Neural progenitor cell (in vitro differentiated cells): ENCODE data around the gene C2orf49. TPM values are rescaled to one million over a fixed set of nuclear protein-coding genes. Genes with fewer than 3 reads are reported as not detected.

Source experiments
- DNase-seq: peaks from one replicate; pipeline ENCODE4 v3.0.0-alpha.2; 2016; ENCODE audit warnings: low spot score
- H2AFZ ChIP-seq: fragments of 200-600 bp; sonication (generic); replicated peaks from 2 replicates; pipeline ENCODE4 v1.6.1; 2016; ENCODE audit warnings: antibody characterized with exemption
- H3F3A ChIP-seq: fragments of 200-600 bp; sonication (generic); 2 replicates; pipeline ENCODE4 v1.6.1; 2016; ENCODE audit warnings: antibody characterized with exemption, low read depth
- H3K27ac ChIP-seq: fragments of 200-600 bp; sonication (generic); 2 replicates; pipeline ENCODE4 v1.5.1; 2016; ENCODE audit warnings: mild to moderate bottlenecking
- H3K27me3 ChIP-seq: fragments of 200-600 bp; sonication (generic); 2 replicates; pipeline ENCODE4 v1.6.1; 2016; ENCODE audit warnings: mild to moderate bottlenecking, moderate library complexity
- H3K36me3 ChIP-seq: fragments of 200-600 bp; sonication (generic); 2 replicates; pipeline ENCODE4 v1.5.1; 2016
- H3K4me1 ChIP-seq: fragments of 200-600 bp; sonication (generic); 2 replicates; pipeline ENCODE4 v1.6.1; 2016; ENCODE audit warnings: mixed run types
- H3K4me2 ChIP-seq: fragments of 200-600 bp; sonication (generic); 2 replicates; pipeline ENCODE4 v1.6.1; 2016
- H3K4me3 ChIP-seq: fragments of 200-600 bp; sonication (generic); 2 replicates; pipeline ENCODE4 v1.5.1; 2016
- H3K79me2 ChIP-seq: fragments of 200-600 bp; sonication (generic); 2 replicates; pipeline ENCODE4 v1.6.1; 2016; ENCODE audit warnings: low read depth
- H3K9ac ChIP-seq: fragments of 200-600 bp; sonication (generic); 2 replicates; pipeline ENCODE4 v1.6.1; 2016
- H3K9me3 ChIP-seq: fragments of 200-600 bp; sonication (generic); 2 replicates; pipeline ENCODE4 v1.5.1; 2016; ENCODE audit warnings: low read depth
- H4K20me1 ChIP-seq: fragments of 200-600 bp; sonication (generic); 2 replicates; pipeline ENCODE4 v1.6.1; 2016; ENCODE audit warnings: low read depth
- H3K27ac Mint-ChIP-seq: 3 replicates; pipeline ENCODE4 v1.8.0; 2021; ENCODE audit warnings: mixed read lengths
- H3K27me3 Mint-ChIP-seq: 2 replicates; pipeline ENCODE4 v1.8.0; 2022; ENCODE audit warnings: low read depth, mild to moderate bottlenecking, inconsistent platforms, moderate library complexity, mixed read lengths; ENCODE audit not compliant: insufficient read depth
- H3K36me3 Mint-ChIP-seq: 3 replicates; pipeline ENCODE4 v1.8.0; 2021; ENCODE audit warnings: mixed read lengths
- H3K4me1 Mint-ChIP-seq: 3 replicates; pipeline ENCODE4 v1.8.0; 2021; ENCODE audit warnings: mixed read lengths
- H3K4me3 Mint-ChIP-seq: 3 replicates; pipeline ENCODE4 v1.8.0; 2021; ENCODE audit warnings: mild to moderate bottlenecking, moderate library complexity, mixed read lengths
- H3K9me3 Mint-ChIP-seq: 3 replicates; pipeline ENCODE4 v1.8.0; 2020; ENCODE audit warnings: mixed read lengths
- EZH2 ChIP-seq: fragments of 200-600 bp; sonication (generic); IDR thresholded peaks from 2 replicates; pipeline ENCODE4 v1.6.1; 2017; ENCODE audit warnings: antibody characterized with exemption, mild to moderate bottlenecking, moderate library complexity
- EZH2phosphoT487 ChIP-seq: fragments of 200-600 bp; sonication (generic); IDR thresholded peaks from 2 replicates; pipeline ENCODE4 v1.6.1; 2017; ENCODE audit warnings: antibody characterized with exemption
- total RNA-seq: library from RNA; depleted of rRNA; stranded (reverse); fragments of >200 nt; gene quantifications from 2 replicates; pipeline ENCODE4 v1.2.3, GENCODE V29; 2015; ENCODE audit warnings: low replicate concordance
- TF ChIP-seq, protein P1 (sequence below): fragments of 200-600 bp; sonication (generic); IDR thresholded peaks from 2 replicates; pipeline ENCODE4 v1.5.1; 2017; ENCODE audit warnings: antibody characterized with exemption, mild to moderate bottlenecking

Gene C2orf49
- total RNA-seq, 1 donor from 2014 or later: 42.9 TPM

DNA sequence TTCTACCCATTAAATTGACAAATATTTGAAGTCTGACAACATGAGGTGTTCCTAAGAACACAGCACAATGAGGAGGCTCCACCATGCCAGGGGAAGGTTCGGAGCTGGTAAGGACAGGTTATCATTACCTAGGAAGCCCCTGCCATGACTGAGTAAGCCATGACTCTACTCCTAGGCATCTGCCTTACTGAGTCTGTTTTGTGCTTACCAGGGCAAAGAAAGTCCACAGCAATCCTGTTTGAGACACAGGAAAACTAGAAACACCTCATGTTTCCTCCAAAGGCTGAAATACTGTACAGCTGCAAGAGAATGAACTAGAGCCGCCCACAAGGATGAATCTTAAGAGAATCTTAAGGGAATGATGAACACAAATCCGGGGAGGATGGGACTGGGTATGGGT lies 19.4 kb upstream of the C2orf49 start:
- Histone ChIP-seq H3K27ac (no peak overlapping the region), H3K79me2 (peaks cover 54% of the 10 kb centered on the region), H3K9ac (no peak overlapping the region), H3K4me2 (no peak overlapping the region), H3K27me3 (no peaks in the 10 kb centered on the region), H3K9me3 (no peaks in the 10 kb centered on the region), H3K36me3 (no peaks in the 10 kb centered on the region), H4K20me1 (peaks cover 4% of the 10 kb centered on the region), H3K4me1 (no peaks in the 10 kb centered on the region), H3K4me3 (no peak overlapping the region), H2AFZ (no peak overlapping the region), H3F3A (no peaks in the 10 kb centered on the region)
- no peak for DNase-seq
- no peak for TF ChIP-seq EZH2phosphoT487
- TF ChIP-seq, protein P1, sequence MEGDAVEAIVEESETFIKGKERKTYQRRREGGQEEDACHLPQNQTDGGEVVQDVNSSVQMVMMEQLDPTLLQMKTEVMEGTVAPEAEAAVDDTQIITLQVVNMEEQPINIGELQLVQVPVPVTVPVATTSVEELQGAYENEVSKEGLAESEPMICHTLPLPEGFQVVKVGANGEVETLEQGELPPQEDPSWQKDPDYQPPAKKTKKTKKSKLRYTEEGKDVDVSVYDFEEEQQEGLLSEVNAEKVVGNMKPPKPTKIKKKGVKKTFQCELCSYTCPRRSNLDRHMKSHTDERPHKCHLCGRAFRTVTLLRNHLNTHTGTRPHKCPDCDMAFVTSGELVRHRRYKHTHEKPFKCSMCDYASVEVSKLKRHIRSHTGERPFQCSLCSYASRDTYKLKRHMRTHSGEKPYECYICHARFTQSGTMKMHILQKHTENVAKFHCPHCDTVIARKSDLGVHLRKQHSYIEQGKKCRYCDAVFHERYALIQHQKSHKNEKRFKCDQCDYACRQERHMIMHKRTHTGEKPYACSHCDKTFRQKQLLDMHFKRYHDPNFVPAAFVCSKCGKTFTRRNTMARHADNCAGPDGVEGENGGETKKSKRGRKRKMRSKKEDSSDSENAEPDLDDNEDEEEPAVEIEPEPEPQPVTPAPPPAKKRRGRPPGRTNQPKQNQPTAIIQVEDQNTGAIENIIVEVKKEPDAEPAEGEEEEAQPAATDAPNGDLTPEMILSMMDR: no peak
- no peak for TF ChIP-seq EZH2
- no peak overlapping the region for H3K27ac Mint-ChIP-seq
- no peaks in the 10 kb centered on the region for H3K4me1 Mint-ChIP-seq
- H3K9me3 Mint-ChIP-seq: no peaks in the 10 kb centered on the region
- no peak overlapping the region for H3K4me3 Mint-ChIP-seq
- H3K36me3 Mint-ChIP-seq: peaks cover 4% of the 10 kb centered on the region
- H3K27me3 Mint-ChIP-seq: no peaks in the 10 kb centered on the region

DNA sequence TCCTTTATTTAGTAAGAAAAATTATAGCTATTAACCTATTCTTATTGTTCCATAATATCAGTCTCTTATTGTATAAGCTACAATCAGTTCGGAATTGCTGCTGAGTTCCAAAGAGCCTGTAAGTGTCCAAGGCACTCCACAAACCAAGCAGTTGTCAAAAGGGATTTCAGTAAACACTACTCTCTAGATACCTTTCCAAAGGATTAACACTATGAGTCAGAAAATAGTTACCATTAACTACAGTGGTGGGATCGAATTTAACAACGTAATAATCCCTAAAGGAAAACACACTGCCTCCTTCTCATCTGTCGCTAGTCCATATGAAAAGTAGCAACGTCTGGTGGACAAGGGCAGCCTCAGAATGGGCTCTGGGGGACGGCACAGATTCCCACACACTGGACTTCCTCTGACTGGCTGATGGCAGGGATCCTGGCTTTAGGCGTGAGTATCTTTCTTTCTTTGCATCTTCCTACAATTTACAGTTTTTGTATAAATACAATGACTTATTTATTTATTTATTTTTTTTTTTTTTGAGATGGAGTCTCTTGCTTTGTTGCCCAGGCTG lies 16.6 kb upstream of the C2orf49 start:
- no peaks in the 10 kb centered on the region for H3K9me3 ChIP-seq
- H3K36me3 ChIP-seq: no peaks in the 10 kb centered on the region
- no peak for DNase-seq
- H3K27me3 Mint-ChIP-seq: no peaks in the 10 kb centered on the region
- TF ChIP-seq EZH2phosphoT487 (no peak), EZH2 (no peak)
- TF ChIP-seq, protein P1: no peak
- peaks cover 7% of the 10 kb centered on the region for H3K4me1 ChIP-seq
- H3F3A ChIP-seq: no peaks in the 10 kb centered on the region
- H3K4me3 Mint-ChIP-seq: no peak overlapping the region
- no peak overlapping the region for H3K27ac ChIP-seq
- no peak overlapping the region for H3K9ac ChIP-seq
- H4K20me1 ChIP-seq: peaks cover 9% of the 10 kb centered on the region
- H3K9me3 Mint-ChIP-seq: no peaks in the 10 kb centered on the region
- peaks cover 43% of the 10 kb centered on the region for H3K79me2 ChIP-seq
- no peaks in the 10 kb centered on the region for H3K27me3 ChIP-seq
- no peak overlapping the region for H3K4me3 ChIP-seq
- H3K4me1 Mint-ChIP-seq: peaks cover 13% of the 10 kb centered on the region
- H3K27ac Mint-ChIP-seq: no peak overlapping the region
- H3K36me3 Mint-ChIP-seq: peaks cover 4% of the 10 kb centered on the region
- no peak overlapping the region for H3K4me2 ChIP-seq
- H2AFZ ChIP-seq: no peak overlapping the region

DNA sequence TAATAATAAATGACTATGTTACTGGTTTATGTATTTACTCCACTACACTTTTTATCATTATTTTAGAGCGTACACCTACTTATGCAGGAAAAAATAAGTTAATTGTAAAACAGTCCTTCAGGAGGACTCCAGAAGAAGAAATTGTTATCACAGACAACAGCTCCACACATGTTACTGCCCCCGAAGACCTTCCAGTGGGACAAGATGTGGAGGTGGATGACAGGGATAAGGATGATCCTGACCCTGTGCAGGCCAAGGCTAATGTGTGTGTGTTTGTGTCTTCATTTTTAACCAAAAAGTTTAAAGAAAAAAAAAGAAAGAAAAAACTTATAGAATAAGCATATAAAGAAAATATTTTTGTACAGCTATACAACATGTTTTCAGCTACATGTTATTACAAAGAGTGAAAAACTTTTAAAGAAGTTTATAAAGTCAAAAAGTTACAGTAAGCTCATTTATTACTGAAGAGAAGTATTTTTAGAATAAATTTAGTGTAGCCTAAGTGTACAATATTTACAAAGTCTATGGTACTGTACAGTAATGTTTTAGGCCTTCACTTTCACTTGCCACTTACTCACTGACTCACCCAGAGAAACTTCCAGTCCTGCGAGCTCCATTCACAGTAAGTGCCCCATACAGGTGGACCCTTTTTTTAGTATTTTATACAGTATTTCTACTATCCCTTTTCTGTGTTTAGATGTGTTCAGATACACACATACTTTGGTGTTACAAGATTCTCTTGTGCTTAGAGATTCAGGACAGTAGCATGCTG lies 15.3 kb upstream of the C2orf49 start:
- no peaks in the 10 kb centered on the region for H3K27me3 Mint-ChIP-seq
- peaks cover 4% of the 10 kb centered on the region for H3K36me3 Mint-ChIP-seq
- Histone ChIP-seq H3K4me2 (no peak overlapping the region), H2AFZ (no peak overlapping the region), H4K20me1 (peaks cover 9% of the 10 kb centered on the region), H3K79me2 (peaks cover 43% of the 10 kb centered on the region), H3K9ac (no peak overlapping the region), H3K9me3 (no peaks in the 10 kb centered on the region), H3F3A (no peaks in the 10 kb centered on the region), H3K36me3 (no peaks in the 10 kb centered on the region), H3K27me3 (no peaks in the 10 kb centered on the region), H3K27ac (no peak overlapping the region), H3K4me1 (peaks cover 7% of the 10 kb centered on the region), H3K4me3 (no peak overlapping the region)
- DNase-seq: no peak
- no peaks in the 10 kb centered on the region for H3K9me3 Mint-ChIP-seq
- no peak for TF ChIP-seq EZH2
- TF ChIP-seq EZH2phosphoT487: no peak
- TF ChIP-seq, protein P1: no peak
- H3K4me1 Mint-ChIP-seq: peaks cover 14% of the 10 kb centered on the region
- H3K27ac Mint-ChIP-seq: no peak overlapping the region
- no peak overlapping the region for H3K4me3 Mint-ChIP-seq
